Transverse colon (tissue), 4 donors: ENCODE results near the gene IDH3G. TPM values are rescaled to one million over a fixed set of nuclear protein-coding genes. Genes with fewer than 3 reads are reported as not detected.

Source experiments
- DNase-seq: peaks from one replicate; pipeline ENCODE4 v3.0.0-alpha.2; 2019
- H3K27ac ChIP-seq, 4 donors: fragments of 200-600 bp; sonication (generic); 2 replicates each; pipeline ENCODE4 v1.5.1; 2016 to 2018; ENCODE audit warnings: inconsistent platforms in 4 of 4
- H3K27me3 ChIP-seq: fragments of 200-600 bp; sonication (generic); 2 replicates; pipeline ENCODE4 v1.5.1; 2017; ENCODE audit warnings: inconsistent platforms
- H3K36me3 ChIP-seq, 4 donors: fragments of 200-600 bp; sonication (generic); 2 replicates each; pipeline ENCODE4 v1.5.1; 2017 to 2019; ENCODE audit warnings: inconsistent platforms in 4 of 4
- H3K4me1 ChIP-seq, 4 donors: fragments of 200-600 bp; sonication (generic); 2 replicates each; pipeline ENCODE4 v1.5.1; 2017 to 2020; ENCODE audit warnings: inconsistent platforms in 4 of 4
- H3K4me3 ChIP-seq, 4 donors: fragments of 200-600 bp; sonication (generic); 1 replicate in 1 of 4; 2 replicates in 3 of 4; pipeline versions ENCODE4 v1.5.1 to v1.6.1; 2017 to 2019; ENCODE audit warnings: inconsistent platforms in 4 of 4
- H3K9me3 ChIP-seq, 2 donors: fragments of 200-600 bp; sonication (generic); 2 replicates each; pipeline ENCODE4 v1.5.1; 2017 to 2019; ENCODE audit warnings: inconsistent platforms in 2 of 2
- CTCF ChIP-seq, 5 experiments: fragments of 200-600 bp in 3 of 5; fragments of 450-650 bp in 2 of 5; sonication (generic) in 3 of 5; IDR thresholded peaks; 1 replicate in 2 of 5; 2 replicates in 3 of 5; pipeline ENCODE4 v1.5.1; 2016 to 2017; ENCODE audit warnings: antibody characterized with exemption in 5 of 5, inconsistent platforms in 3 of 5, mild to moderate bottlenecking in 2 of 5, moderate library complexity in 1 of 5
- EP300 ChIP-seq: sonication (generic); formaldehyde crosslinking; IDR thresholded peaks from one replicate; pipeline ENCODE4 v1.6.1; 2017; ENCODE audit warnings: antibody characterized with exemption, low read depth
- POLR2A ChIP-seq: fragments of 450-650 bp; IDR thresholded peaks from one replicate; pipeline ENCODE4 v1.6.1; 2016; ENCODE audit warnings: antibody characterized with exemption, mild to moderate bottlenecking, moderate library complexity
- POLR2AphosphoS5 ChIP-seq, 3 donors: sonication (generic); formaldehyde crosslinking; IDR thresholded peaks; one replicate each; pipeline ENCODE4 v1.6.1; 2016; ENCODE audit warnings: antibody characterized with exemption in 3 of 3
- WGBS, 2 donors: methylation state at CpG; one replicate each; pipeline ENCODE4 v1.1.5; 2018; ENCODE audit warnings: low coverage in 1 of 2; 5-methylcytosine and 5-hydroxymethylcytosine counted together
- in situ Hi-C, 4 donors: fragments of 200-750 bp; cut with MboI; loops; one replicate each; pipeline versions ENCODE4 v1.15.0 to v1.15.1; 2017; ENCODE audit warnings: low sequenced_read_pairs in 3 of 4, low pct_ligation_motif_present in 1 of 4, low pct_unique_long_range_greater_than_20kb in 1 of 4
- intact Hi-C: fragments of 100-400 bp; cut with DNase I; formaldehyde crosslinking; loops from one replicate; pipeline ENCODE4 v1.15.1; 2023; ENCODE audit warnings: low total_unique reads
- total RNA-seq, 4 donors: library from RNA; depleted of rRNA; stranded (reverse); fragments of >200 nt; gene quantifications; one replicate each; pipeline ENCODE4 v1.1.0, GENCODE V29; 2016

Gene IDH3G
- total RNA-seq: 100 to 1,000 TPM in 2 of 4 donors, 10 to 100 TPM in 2; 77.5 to 203 (median 117) TPM

- TF ChIP-seq CTCF (IDR thresholded peaks at IDR 0.05) (peak in 1 of 5 experiments; percentile 17), POLR2A (peak; percentile 52), POLR2AphosphoS5 (IDR thresholded peaks at IDR 0.05) (peak; percentile 61 to 70 (median 65)), EP300 (no peak)
- Histone ChIP-seq H3K9me3 (no peaks in the 10 kb centered on the region), H3K36me3 (no peaks in the 10 kb centered on the region), H3K27me3 (no peaks in the 10 kb centered on the region), H3K4me3 (peak within 1 kb of the TSS; percentile 52 to 79 (median 68)), H3K4me1 (peaks cover 0 to 26% (median 22%) of the 10 kb centered on the region in 4 donors), H3K27ac (peak within 1 kb of the TSS; percentile 91 to 99 (median 98))
- 54% methylated on average over 86 of the region's 92 CpGs; no CpG with 5 or more reads in 1 of the 2 donors for WGBS, 2 donors
- in situ Hi-C loops (loop anchor here in 1 of 4 donors (25.0 kb wide), 1 partner anchor 143 kb away; the partner anchor contains the start of genes ARHGAP4, NAA10 and RENBP), intact Hi-C loops (no loop called here)
- peak; percentile 93 for DNase-seq
Observed at GRCh38 chrX:153794018-153794896, at the start of gene IDH3G, which contains the start of gene SSR4. Gene IDH3G (minus strand): TSS chrX:153794375. CDS start chrX:153794326, 49 bp downstream. Gene SSR4 (plus strand): TSS chrX:153794668. CDS start chrX:153794688, 20 bp downstream.

GRCh38 chrX:153836921-153837320, 42.7 kb upstream of the IDH3G start:
- 95% methylated on average over 6 of the region's 6 CpGs; no CpG with 5 or more reads in 1 of the 2 donors for WGBS, 2 donors
- intact Hi-C loops: no loop called here
- H3K27ac ChIP-seq: no peak overlapping the region
- peaks cover 2% of the 10 kb centered on the region for H3K27me3 ChIP-seq
- no peak for DNase-seq
- H3K9me3 ChIP-seq: no peaks in the 10 kb centered on the region
- no peaks in the 10 kb centered on the region for H3K4me1 ChIP-seq
- in situ Hi-C loops: no loop called here
- no peak for TF ChIP-seq POLR2AphosphoS5 (IDR thresholded peaks at IDR 0.05)
- no peak for TF ChIP-seq POLR2A
- TF ChIP-seq EP300: no peak
- TF ChIP-seq CTCF (IDR thresholded peaks at IDR 0.05): no peak
- H3K4me3 ChIP-seq: no peak overlapping the region
- H3K36me3 ChIP-seq: no peaks in the 10 kb centered on the region

GRCh38 chrX:153832728-153833127, 38.6 kb upstream of the IDH3G start:
- peaks cover 37% of the 10 kb centered on the region for H3K27me3 ChIP-seq
- H3K4me3 ChIP-seq: no peak overlapping the region
- intact Hi-C loops: no loop called here
- 85% methylated on average over 10 of the region's 10 CpGs; no CpG with 5 or more reads in 1 of the 2 donors for WGBS, 2 donors
- no peaks in the 10 kb centered on the region for H3K9me3 ChIP-seq
- no peaks in the 10 kb centered on the region for H3K36me3 ChIP-seq
- no peak for TF ChIP-seq POLR2AphosphoS5 (IDR thresholded peaks at IDR 0.05)
- no peak for TF ChIP-seq POLR2A
- no peak for TF ChIP-seq EP300
- no peak overlapping the region for H3K27ac ChIP-seq
- in situ Hi-C loops: no loop called here
- no peak for DNase-seq
- peaks cover 0 to 8% (median 6%) of the 10 kb centered on the region in 4 donors for H3K4me1 ChIP-seq

- intact Hi-C loops: no loop called here
- no peak overlapping the region for H3K27ac ChIP-seq
Observed at GRCh38 chrX:153831429-153832150, 37.4 kb upstream of the IDH3G start.

More at GRCh38 chrX:153831429-153832150, 37.4 kb upstream of the IDH3G start:
- H3K4me1 ChIP-seq: peaks cover 0 to 8% (median 6%) of the 10 kb centered on the region in 4 donors
- no peaks in the 10 kb centered on the region for H3K9me3 ChIP-seq
- no peak overlapping the region for H3K4me3 ChIP-seq
- TF ChIP-seq CTCF (IDR thresholded peaks at IDR 0.05): no peak
- no peak for TF ChIP-seq POLR2A
- TF ChIP-seq POLR2AphosphoS5 (IDR thresholded peaks at IDR 0.05): no peak
- no peak for TF ChIP-seq EP300
- in situ Hi-C loops: no loop called here
- peaks cover 39% of the 10 kb centered on the region for H3K27me3 ChIP-seq
- DNase-seq: no peak
- WGBS, 2 donors: 71% methylated on average over 23 of the region's 23 CpGs; no CpG with 5 or more reads in 1 of the 2 donors
- no peaks in the 10 kb centered on the region for H3K36me3 ChIP-seq
